ENCODE results near the gene HRH3. TPM values are rescaled to one million over a fixed set of nuclear protein-coding genes. Genes with fewer than 3 reads are reported as not detected.
A peak's percentile ranks its signal among the peaks of the same experiment; 100 is the strongest.

HRH3 gene
- not detected in 2 replicates for total RNA-seq (2014; rRNA removed; shearing (Covaris generic))

GRCh38 chr20:62219992-62220665 lies at the start of gene HRH3:
HRH3 (minus strand) TSS chr20:62220278; CDS start chr20:62219970, 308 bp downstream.
- Histone ChIP-seq H3K27me3 (replicated peaks) (peaks cover 87% of the 10 kb centered on the region), H3K27ac (no peak within 1 kb of the TSS), H3K4me1 (replicated peaks) (0 out of 2 replicates have a peak, but pooled peaks cover 5% of the 10 kb centered on the region), H3K36me3 (no peaks in the 10 kb centered on the region), H3K9me3 (replicated peaks) (no peaks in the 10 kb centered on the region), H3K4me3 (no peak within 1 kb of the TSS)
- no peak for DNase-seq (ENCODE audit: low read depth in 1 of 2, low spot score in 2 of 2)

- DNase-seq (ENCODE audit: low read depth in 1 of 2, low spot score in 2 of 2): no peak
- H3K27me3 ChIP-seq (replicated peaks): no peaks in the 10 kb centered on the region
- peaks cover 14% of the 10 kb centered on the region for H3K36me3 ChIP-seq
- H3K27ac ChIP-seq: no peak overlapping the region
- H3K4me1 ChIP-seq (replicated peaks): no peaks in the 10 kb centered on the region
- H3K4me3 ChIP-seq: no peak overlapping the region
- H3K9me3 ChIP-seq (replicated peaks): no peaks in the 10 kb centered on the region
These were observed 49.8 kb upstream of the HRH3 start for GRCh38 chr20:62269871-62270270.

GRCh38 chr20:62269378-62269777 lies 49.3 kb upstream of the HRH3 start:
- H3K4me1 ChIP-seq (replicated peaks): no peaks in the 10 kb centered on the region
- H3K4me3 ChIP-seq: no peak overlapping the region
- H3K27me3 ChIP-seq (replicated peaks): no peaks in the 10 kb centered on the region
- no peaks in the 10 kb centered on the region for H3K9me3 ChIP-seq (replicated peaks)
- H3K36me3 ChIP-seq: peaks cover 15% of the 10 kb centered on the region
- no peak for DNase-seq (ENCODE audit: low read depth in 1 of 2, low spot score in 2 of 2)
- no peak overlapping the region for H3K27ac ChIP-seq

GRCh38 chr20:62268228-62268900 lies 48.3 kb upstream of the HRH3 start:
- Histone ChIP-seq H3K4me1 (replicated peaks) (no peaks in the 10 kb centered on the region), H3K4me3 (no peak overlapping the region), H3K27me3 (replicated peaks) (no peaks in the 10 kb centered on the region), H3K27ac (no peak overlapping the region), H3K9me3 (replicated peaks) (no peaks in the 10 kb centered on the region), H3K36me3 (peaks cover 15% of the 10 kb centered on the region)
- no peak for DNase-seq (ENCODE audit: low read depth in 1 of 2, low spot score in 2 of 2)

- Histone ChIP-seq H3K27ac (no peak overlapping the region), H3K9me3 (replicated peaks) (no peaks in the 10 kb centered on the region), H3K4me3 (no peak overlapping the region), H3K27me3 (replicated peaks) (no peaks in the 10 kb centered on the region), H3K4me1 (replicated peaks) (no peaks in the 10 kb centered on the region), H3K36me3 (peaks cover 16% of the 10 kb centered on the region)
- no peak for DNase-seq (ENCODE audit: low read depth in 1 of 2, low spot score in 2 of 2)
These were observed 47.5 kb upstream of the HRH3 start for GRCh38 chr20:62267543-62267942.

- DNase-seq (ENCODE audit: low read depth in 1 of 2, low spot score in 2 of 2): no peak
- Histone ChIP-seq H3K27ac (no peak overlapping the region), H3K4me1 (replicated peaks) (no peaks in the 10 kb centered on the region), H3K9me3 (replicated peaks) (no peaks in the 10 kb centered on the region), H3K36me3 (peaks cover 10% of the 10 kb centered on the region), H3K27me3 (replicated peaks) (no peaks in the 10 kb centered on the region), H3K4me3 (no peak overlapping the region)
These were observed 46.8 kb upstream of the HRH3 start for GRCh38 chr20:62266851-62267250.

- no peak for DNase-seq (ENCODE audit: low read depth in 1 of 2, low spot score in 2 of 2)
- H3K9me3 ChIP-seq (replicated peaks): no peaks in the 10 kb centered on the region
- H3K27ac ChIP-seq: no peak overlapping the region
- H3K36me3 ChIP-seq: peaks cover 12% of the 10 kb centered on the region
- no peaks in the 10 kb centered on the region for H3K4me1 ChIP-seq (replicated peaks)
- H3K27me3 ChIP-seq (replicated peaks): no peaks in the 10 kb centered on the region
- no peak overlapping the region for H3K4me3 ChIP-seq
These were observed 46.3 kb upstream of the HRH3 start for GRCh38 chr20:62266340-62266739.

- Histone ChIP-seq H3K4me3 (no peak overlapping the region), H3K4me1 (replicated peaks) (no peaks in the 10 kb centered on the region), H3K27ac (no peak overlapping the region), H3K27me3 (replicated peaks) (no peaks in the 10 kb centered on the region), H3K36me3 (peaks cover 20% of the 10 kb centered on the region), H3K9me3 (replicated peaks) (no peaks in the 10 kb centered on the region; the same call in 1 of the 2 replicates)
- DNase-seq (ENCODE audit: low read depth in 1 of 2, low spot score in 2 of 2): no peak
These were observed 45.3 kb upstream of the HRH3 start for GRCh38 chr20:62265365-62265764.

- H3K27ac ChIP-seq: no peak overlapping the region
- H3K4me1 ChIP-seq (replicated peaks): peaks cover 7% of the 10 kb centered on the region
- DNase-seq (ENCODE audit: low read depth in 1 of 2, low spot score in 2 of 2): no peak
- H3K9me3 ChIP-seq (replicated peaks): no peaks in the 10 kb centered on the region; the same call in 1 of the 2 replicates
- no peaks in the 10 kb centered on the region for H3K27me3 ChIP-seq (replicated peaks)
- peaks cover 23% of the 10 kb centered on the region for H3K36me3 ChIP-seq
- H3K4me3 ChIP-seq: no peak overlapping the region
These were observed 43.3 kb upstream of the HRH3 start for GRCh38 chr20:62263396-62263795.

GRCh38 chr20:62262064-62262463 lies 42.0 kb upstream of the HRH3 start:
- no peak overlapping the region for H3K4me3 ChIP-seq
- H3K9me3 ChIP-seq (replicated peaks): no peaks in the 10 kb centered on the region; the same call in 1 of the 2 replicates
- DNase-seq (ENCODE audit: low read depth in 1 of 2, low spot score in 2 of 2): no peak
- no peak overlapping the region for H3K27ac ChIP-seq
- H3K4me1 ChIP-seq (replicated peaks): peaks cover 12% of the 10 kb centered on the region
- H3K36me3 ChIP-seq: peaks cover 29% of the 10 kb centered on the region
- H3K27me3 ChIP-seq (replicated peaks): no peaks in the 10 kb centered on the region

- Histone ChIP-seq H3K27ac (no peak overlapping the region), H3K4me1 (replicated peaks) (peaks cover 12% of the 10 kb centered on the region), H3K9me3 (replicated peaks) (no peaks in the 10 kb centered on the region; the same call in 1 of the 2 replicates), H3K4me3 (no peak overlapping the region), H3K27me3 (replicated peaks) (no peaks in the 10 kb centered on the region), H3K36me3 (peaks cover 29% of the 10 kb centered on the region)
- no peak for DNase-seq (ENCODE audit: low read depth in 1 of 2, low spot score in 2 of 2)
These were observed 39.2 kb upstream of the HRH3 start for GRCh38 chr20:62259294-62259565.

GRCh38 chr20:62258499-62259293 lies 38.6 kb upstream of the HRH3 start:
- Histone ChIP-seq H3K9me3 (replicated peaks) (no peaks in the 10 kb centered on the region; the same call in 1 of the 2 replicates), H3K27me3 (replicated peaks) (no peaks in the 10 kb centered on the region), H3K4me1 (replicated peaks) (peaks cover 12% of the 10 kb centered on the region), H3K36me3 (peaks cover 29% of the 10 kb centered on the region), H3K27ac (no peak overlapping the region), H3K4me3 (no peak overlapping the region)
- peak in 1 of 2 experiments; percentile 35 for DNase-seq (ENCODE audit: low read depth in 1 of 2, low spot score in 2 of 2)

- Histone ChIP-seq H3K4me3 (no peak overlapping the region), H3K27ac (no peak overlapping the region), H3K27me3 (replicated peaks) (no peaks in the 10 kb centered on the region), H3K9me3 (replicated peaks) (no peaks in the 10 kb centered on the region; the same call in 1 of the 2 replicates), H3K36me3 (peaks cover 18% of the 10 kb centered on the region), H3K4me1 (replicated peaks) (peaks cover 12% of the 10 kb centered on the region)
- no peak for DNase-seq (ENCODE audit: low read depth in 1 of 2, low spot score in 2 of 2)
These were observed 35.9 kb upstream of the HRH3 start for GRCh38 chr20:62255976-62256375.

All from SJSA1 (cell line).